H1 (cell line): ENCODE measurements around the gene UBE2L6. TPM values are rescaled to one million over a fixed set of nuclear protein-coding genes. Genes with fewer than 3 reads are reported as not detected.

ENCODE experiments used
- EGR1 ChIP-seq: IDR thresholded peaks from 2 replicates; pipeline ENCODE4 v1.6.1; 2011; ENCODE audit warnings: low read depth, low read length, borderline replicate concordance
- JUN ChIP-seq: IDR thresholded peaks from 2 replicates; pipeline ENCODE4 v1.6.1; 2011; ENCODE audit warnings: low read depth, mild to moderate bottlenecking, improper control_type of control experiment, low read length
- PHF8 ChIP-seq: fragments of 200-600 bp; sonication (generic); conservative IDR thresholded peaks from 2 replicates; pipeline ENCODE4 v1.7.1; 2012; ENCODE audit warnings: low read depth, mild to moderate bottlenecking, inconsistent platforms, low read length, moderate library complexity
- SUZ12 ChIP-seq: fragments of 200-600 bp; sonication (generic); IDR thresholded peaks from 2 replicates; pipeline ENCODE4 v1.6.1; 2012; ENCODE audit warnings: mild to moderate bottlenecking, inconsistent platforms, low read length, moderate library complexity, mixed read lengths
- TEAD4 ChIP-seq: IDR thresholded peaks from 2 replicates; pipeline ENCODE4 v1.6.1; 2012; ENCODE audit warnings: low read depth, low read length, inconsistent platforms, mixed read lengths
- polyA plus RNA-seq, 7 experiments: library from polyadenylated mRNA; depleted of rRNA in 3 of 7; stranded (reverse) in 5 of 7; unstranded in 2 of 7; fragments of >200 nt in 5 of 7; fragments of 200-250 nt in 2 of 7; gene quantifications; 1 replicate in 5 of 7; 2 replicates in 1 of 7; 4 replicates in 1 of 7; pipeline versions ENCODE4 v1.2.1 to v1.2.3, GENCODE V29; 2011 to 2013; ENCODE audit warnings: missing spikeins in 2 of 7, mixed read lengths in 2 of 7
- total RNA-seq: library from RNA; stranded (reverse); fragmentation: NEBNext Ultra II Directional; extraction: Animal tissue kit (Norgen Biotek cat#: 25700); gene quantifications from 2 replicates; pipeline ENCODE4 v1.2.1, GENCODE V29; 2021
- TF ChIP-seq, protein P1 (sequence below): fragments of 300-600 bp; sonication (generic); IDR thresholded peaks from 2 replicates; pipeline ENCODE4 v1.7.1; 2012; ENCODE audit warnings: low read length, moderate library complexity, mild to moderate bottlenecking, inconsistent platforms; ENCODE audit not compliant: insufficient replicate concordance

Gene UBE2L6
- total and polyA plus RNA-seq, 2 of the 8 experiments (the other 6 are each of a cell fraction or from before 2014, with no cell fraction given), result 67.8 to 89.2 TPM

GRCh38 chr11:57504511-57504910 is 63.0 kb downstream of the UBE2L6 start (continued):
- TF ChIP-seq, protein P1, sequence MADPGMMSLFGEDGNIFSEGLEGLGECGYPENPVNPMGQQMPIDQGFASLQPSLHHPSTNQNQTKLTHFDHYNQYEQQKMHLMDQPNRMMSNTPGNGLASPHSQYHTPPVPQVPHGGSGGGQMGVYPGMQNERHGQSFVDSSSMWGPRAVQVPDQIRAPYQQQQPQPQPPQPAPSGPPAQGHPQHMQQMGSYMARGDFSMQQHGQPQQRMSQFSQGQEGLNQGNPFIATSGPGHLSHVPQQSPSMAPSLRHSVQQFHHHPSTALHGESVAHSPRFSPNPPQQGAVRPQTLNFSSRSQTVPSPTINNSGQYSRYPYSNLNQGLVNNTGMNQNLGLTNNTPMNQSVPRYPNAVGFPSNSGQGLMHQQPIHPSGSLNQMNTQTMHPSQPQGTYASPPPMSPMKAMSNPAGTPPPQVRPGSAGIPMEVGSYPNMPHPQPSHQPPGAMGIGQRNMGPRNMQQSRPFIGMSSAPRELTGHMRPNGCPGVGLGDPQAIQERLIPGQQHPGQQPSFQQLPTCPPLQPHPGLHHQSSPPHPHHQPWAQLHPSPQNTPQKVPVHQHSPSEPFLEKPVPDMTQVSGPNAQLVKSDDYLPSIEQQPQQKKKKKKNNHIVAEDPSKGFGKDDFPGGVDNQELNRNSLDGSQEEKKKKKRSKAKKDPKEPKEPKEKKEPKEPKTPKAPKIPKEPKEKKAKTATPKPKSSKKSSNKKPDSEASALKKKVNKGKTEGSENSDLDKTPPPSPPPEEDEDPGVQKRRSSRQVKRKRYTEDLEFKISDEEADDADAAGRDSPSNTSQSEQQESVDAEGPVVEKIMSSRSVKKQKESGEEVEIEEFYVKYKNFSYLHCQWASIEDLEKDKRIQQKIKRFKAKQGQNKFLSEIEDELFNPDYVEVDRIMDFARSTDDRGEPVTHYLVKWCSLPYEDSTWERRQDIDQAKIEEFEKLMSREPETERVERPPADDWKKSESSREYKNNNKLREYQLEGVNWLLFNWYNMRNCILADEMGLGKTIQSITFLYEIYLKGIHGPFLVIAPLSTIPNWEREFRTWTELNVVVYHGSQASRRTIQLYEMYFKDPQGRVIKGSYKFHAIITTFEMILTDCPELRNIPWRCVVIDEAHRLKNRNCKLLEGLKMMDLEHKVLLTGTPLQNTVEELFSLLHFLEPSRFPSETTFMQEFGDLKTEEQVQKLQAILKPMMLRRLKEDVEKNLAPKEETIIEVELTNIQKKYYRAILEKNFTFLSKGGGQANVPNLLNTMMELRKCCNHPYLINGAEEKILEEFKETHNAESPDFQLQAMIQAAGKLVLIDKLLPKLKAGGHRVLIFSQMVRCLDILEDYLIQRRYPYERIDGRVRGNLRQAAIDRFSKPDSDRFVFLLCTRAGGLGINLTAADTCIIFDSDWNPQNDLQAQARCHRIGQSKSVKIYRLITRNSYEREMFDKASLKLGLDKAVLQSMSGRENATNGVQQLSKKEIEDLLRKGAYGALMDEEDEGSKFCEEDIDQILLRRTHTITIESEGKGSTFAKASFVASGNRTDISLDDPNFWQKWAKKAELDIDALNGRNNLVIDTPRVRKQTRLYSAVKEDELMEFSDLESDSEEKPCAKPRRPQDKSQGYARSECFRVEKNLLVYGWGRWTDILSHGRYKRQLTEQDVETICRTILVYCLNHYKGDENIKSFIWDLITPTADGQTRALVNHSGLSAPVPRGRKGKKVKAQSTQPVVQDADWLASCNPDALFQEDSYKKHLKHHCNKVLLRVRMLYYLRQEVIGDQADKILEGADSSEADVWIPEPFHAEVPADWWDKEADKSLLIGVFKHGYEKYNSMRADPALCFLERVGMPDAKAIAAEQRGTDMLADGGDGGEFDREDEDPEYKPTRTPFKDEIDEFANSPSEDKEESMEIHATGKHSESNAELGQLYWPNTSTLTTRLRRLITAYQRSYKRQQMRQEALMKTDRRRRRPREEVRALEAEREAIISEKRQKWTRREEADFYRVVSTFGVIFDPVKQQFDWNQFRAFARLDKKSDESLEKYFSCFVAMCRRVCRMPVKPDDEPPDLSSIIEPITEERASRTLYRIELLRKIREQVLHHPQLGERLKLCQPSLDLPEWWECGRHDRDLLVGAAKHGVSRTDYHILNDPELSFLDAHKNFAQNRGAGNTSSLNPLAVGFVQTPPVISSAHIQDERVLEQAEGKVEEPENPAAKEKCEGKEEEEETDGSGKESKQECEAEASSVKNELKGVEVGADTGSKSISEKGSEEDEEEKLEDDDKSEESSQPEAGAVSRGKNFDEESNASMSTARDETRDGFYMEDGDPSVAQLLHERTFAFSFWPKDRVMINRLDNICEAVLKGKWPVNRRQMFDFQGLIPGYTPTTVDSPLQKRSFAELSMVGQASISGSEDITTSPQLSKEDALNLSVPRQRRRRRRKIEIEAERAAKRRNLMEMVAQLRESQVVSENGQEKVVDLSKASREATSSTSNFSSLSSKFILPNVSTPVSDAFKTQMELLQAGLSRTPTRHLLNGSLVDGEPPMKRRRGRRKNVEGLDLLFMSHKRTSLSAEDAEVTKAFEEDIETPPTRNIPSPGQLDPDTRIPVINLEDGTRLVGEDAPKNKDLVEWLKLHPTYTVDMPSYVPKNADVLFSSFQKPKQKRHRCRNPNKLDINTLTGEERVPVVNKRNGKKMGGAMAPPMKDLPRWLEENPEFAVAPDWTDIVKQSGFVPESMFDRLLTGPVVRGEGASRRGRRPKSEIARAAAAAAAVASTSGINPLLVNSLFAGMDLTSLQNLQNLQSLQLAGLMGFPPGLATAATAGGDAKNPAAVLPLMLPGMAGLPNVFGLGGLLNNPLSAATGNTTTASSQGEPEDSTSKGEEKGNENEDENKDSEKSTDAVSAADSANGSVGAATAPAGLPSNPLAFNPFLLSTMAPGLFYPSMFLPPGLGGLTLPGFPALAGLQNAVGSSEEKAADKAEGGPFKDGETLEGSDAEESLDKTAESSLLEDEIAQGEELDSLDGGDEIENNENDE, result no peak
- TF ChIP-seq JUN (no peak), PHF8 (no peak), SUZ12 (no peak), EGR1 (no peak), TEAD4 (no peak)
- TF ChIP-seq, all 59 proteins: peak for 0
